GM21515 (cell line): Measurements from ENCODE around the gene SLC38A3.

Experiments
- ATAC-seq: cut with Tn5 transposase; IDR thresholded peaks from one replicate; pipeline ENCODE4 v1.9.1; 2021; ENCODE audit not compliant: unreplicated experiment

SLC38A3 gene

GRCh38 chr3:50264383-50264963 lies 59.4 kb downstream of the SLC38A3 start:
- no peak for ATAC-seq

DNA sequence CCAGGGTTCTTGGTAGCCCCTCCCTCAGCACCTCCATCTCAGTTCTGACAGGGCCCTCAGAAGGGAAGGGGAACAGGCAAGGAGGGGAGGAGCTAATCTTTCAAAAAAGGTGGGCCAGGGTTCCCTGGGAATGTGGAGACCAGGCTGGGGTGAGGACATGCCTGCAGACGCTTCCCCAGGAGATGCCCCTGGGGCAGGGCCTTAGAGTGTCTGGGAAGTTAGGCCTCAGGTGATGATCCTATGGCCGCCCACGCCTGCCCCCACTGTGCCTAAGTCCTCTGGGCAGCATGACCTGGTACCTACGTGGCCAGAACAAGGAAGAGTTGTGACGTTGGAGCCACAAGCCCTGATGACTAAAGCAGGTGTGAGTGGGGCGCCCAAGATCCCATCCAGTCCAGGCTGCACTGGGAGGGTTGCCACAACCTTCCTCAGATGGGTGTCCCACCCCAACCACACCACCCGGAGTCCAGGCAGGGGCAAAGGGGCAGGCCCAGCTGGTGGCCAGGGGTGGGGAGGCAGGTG lies 60.0 kb downstream of the SLC38A3 start:
- no peak for ATAC-seq

DNA sequence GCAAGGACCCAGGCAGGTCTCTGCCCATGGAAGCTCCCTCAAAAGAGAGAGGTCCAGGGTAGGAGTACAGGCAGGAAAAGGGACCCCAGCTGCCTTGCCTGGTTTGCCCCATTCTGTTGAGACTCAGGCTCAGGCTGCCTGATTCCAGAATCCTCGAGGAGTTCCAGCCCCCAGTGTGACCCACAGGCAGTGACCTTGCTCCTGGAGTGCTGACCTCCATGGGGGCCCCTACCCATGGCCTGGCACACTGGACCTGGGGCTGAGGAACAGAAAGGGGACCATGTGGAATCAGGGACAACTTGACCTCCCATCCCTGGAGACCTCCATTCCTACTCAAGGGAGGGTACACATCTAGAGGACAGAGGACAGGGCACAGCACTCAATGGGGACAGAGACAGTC lies 60.5 kb downstream of the SLC38A3 start:
- no peak for ATAC-seq

- ATAC-seq, result no peak
These were observed 60.9 kb downstream of the SLC38A3 start for GRCh38 chr3:50266017-50266416.

DNA sequence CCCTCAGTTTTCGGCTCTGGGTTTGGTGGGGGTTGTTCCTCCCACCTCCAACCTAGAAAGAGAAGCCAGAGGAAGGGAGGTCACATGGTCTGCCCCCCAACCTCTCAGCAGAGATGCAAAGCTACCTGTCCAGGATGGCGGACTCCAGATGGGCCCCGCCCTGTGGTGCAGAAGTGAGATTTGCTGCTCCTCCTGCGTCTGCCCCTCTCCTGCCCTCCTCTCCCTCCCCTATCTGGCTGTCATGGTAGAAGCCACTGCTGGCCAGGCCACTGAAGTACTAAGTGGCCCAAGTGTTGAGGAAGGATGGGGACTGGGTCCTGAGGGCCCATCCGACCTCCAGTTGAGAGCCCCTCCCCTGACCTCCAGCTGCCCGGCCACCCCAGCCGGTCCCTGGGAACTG lies 61.8 kb downstream of the SLC38A3 start:
- ATAC-seq, result no peak

- no peak for ATAC-seq
These were observed 62.3 kb downstream of the SLC38A3 start for GRCh38 chr3:50267280-50267913.

- no peak for ATAC-seq
These were observed 63.2 kb downstream of the SLC38A3 start for GRCh38 chr3:50268276-50268675.

DNA sequence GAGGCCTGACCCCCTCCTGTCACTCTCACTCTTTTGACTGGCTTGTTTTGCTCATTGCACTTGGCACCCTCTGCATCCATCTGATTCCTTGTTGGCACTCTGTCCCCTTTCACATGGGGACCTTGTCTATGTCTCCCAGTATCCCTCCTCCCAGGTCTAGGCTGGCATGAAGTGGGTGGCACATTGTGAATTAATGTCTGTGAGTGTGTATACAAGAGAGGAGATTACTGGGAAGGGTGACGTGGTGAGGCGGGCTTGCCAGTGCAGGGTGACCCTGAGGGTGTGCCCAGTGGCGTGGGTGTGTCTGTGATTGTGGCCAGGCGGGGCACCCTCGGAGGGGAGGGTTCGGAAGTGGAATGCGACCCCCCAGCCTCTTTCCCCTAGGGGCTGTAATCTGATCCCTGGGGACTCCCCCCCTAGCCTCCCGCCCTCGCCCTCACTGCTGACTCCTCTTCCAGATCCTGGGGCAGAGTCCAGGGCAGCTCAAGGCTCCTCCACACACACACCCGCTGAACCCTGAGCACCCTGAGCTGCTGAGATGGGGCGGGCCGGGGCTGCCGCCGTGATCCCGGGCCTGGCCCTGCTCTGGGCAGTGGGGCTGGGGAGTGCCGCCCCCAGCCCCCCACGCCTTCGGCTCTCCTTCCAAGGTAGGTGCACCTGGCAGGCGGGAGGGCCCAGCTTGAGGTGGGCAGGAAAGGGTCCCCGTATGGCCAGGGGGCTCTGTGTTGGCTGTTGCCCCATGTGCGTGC lies 63.8 kb downstream of the SLC38A3 start, which contains the start of gene SEMA3B:
SEMA3B (plus strand) TSS at position 445 of the 749 bp plus-strand sequence; CDS start at position 539, 94 bp downstream.
- ATAC-seq, result no peak

DNA sequence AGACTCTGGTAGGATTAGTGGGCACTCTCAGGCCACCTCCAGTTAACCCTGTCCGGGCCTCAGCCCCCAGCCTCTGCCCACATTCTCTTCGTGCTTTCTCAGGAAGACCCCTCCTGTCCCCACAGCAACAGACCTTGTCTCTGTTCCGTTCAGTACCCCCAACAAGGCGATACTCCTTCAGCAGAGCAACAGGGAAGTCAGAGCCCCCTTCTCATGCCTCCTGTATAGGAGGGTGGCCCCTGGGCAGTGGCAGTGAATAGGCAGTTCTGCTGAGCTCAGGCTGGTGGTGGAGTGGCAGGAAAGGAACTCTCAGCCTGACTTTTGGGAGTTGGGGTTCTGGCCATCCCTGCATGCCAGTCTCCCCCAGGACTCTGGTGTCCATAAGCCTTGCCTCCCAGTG lies 64.4 kb downstream of the SLC38A3 start:
- ATAC-seq, result no peak

DNA sequence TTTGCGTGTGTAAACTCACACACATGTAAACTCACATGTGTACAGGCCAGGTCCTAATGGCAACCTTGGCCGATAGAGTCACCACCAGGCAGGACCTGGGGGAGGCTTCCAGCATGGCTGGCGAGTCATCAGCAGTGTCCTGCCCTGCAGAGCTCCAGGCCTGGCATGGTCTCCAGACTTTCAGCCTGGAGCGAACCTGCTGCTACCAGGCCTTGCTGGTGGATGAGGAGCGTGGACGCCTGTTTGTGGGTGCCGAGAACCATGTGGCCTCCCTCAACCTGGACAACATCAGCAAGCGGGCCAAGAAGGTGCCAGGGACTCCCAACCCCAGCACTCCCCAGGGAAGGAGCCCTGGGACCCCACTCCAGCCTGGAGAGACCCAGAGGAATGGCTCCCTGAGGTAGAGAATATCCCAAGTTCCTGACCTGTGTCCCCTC lies 64.9 kb downstream of the SLC38A3 start:
- ATAC-seq, result no peak

DNA sequence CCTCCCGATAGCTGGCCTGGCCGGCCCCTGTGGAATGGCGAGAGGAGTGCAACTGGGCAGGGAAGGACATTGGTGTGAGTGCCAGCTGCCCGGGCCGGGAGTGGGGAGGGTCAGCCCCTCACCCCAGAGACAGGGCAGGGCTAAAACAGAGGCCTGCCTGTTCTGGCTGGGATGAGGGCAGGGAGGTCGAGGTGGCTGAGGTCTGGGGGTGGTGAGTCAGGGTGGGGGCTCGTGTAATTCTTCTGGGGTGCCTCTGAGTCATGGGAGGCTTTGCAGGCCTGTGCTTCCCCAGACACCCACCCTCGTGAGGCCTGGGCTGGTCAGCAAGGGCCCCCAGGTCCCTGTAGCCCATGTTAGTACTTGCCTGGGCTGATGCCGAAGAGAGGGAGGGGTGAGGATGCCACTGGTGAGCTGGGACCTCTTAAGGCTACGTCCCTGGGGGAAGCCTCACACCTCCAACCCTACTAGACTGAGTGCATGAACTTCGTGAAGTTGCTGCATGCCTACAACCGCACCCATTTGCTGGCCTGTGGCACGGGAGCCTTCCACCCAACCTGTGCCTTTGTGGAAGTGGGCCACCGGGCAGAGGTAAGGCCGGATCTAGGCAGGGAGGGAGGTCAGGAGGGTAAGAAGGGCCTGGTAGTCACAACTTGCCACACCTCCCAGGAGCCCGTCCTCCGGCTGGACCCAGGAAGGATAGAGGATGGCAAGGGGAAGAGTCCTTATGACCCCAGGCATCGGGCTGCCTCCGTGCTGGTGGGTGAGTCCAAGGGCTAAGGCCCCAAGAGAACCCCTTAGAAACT lies 65.6 kb downstream of the SLC38A3 start:
- no peak for ATAC-seq
